Measurements from ENCODE around the gene OR2S2. TPM values are rescaled to one million over a fixed set of nuclear protein-coding genes. Genes with fewer than 3 reads are reported as not detected.

OR2S2 gene
- total RNA-seq: 0.06 TPM in 1 of 2 replicates, not detected in the other

DNA sequence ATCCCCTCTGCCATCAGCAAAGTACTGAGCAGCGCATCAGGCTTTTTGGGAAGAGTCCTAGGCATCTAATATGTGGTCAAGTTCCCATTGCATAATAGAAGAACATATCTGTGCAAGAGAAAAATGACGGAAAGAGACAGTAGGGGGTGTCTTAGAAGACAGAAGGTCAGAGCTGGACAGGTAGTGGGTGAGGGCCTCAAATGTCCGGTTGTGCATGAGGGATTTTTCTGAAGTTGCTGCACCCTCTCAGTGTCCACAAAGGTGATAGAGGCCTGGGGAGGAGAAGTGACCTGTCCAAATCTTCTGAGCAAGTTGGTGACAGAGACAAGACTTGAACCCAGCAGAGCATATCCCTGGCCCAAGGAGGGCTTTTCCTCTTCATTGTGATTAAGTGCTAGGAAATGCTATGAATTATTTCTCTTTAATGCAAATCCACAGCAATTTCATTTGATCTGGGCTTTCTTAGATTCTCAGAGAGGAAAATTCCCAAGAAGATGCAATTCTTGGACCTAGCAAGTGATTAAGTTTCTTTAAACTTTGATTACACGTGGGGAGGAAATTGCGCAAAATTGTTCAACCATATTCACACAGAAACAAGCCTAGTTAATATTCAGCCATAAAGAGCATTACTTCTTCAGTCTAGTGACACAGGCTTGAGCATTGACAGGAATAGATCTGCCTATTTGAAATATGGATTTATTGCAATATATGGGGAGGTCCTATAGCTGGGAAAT, at the start of gene OR2S2:
TSS of gene OR2S2 (minus strand) at position 51 of the 734 bp plus-strand sequence. CDS start 56 bp downstream, outside the sequence.

DNA sequence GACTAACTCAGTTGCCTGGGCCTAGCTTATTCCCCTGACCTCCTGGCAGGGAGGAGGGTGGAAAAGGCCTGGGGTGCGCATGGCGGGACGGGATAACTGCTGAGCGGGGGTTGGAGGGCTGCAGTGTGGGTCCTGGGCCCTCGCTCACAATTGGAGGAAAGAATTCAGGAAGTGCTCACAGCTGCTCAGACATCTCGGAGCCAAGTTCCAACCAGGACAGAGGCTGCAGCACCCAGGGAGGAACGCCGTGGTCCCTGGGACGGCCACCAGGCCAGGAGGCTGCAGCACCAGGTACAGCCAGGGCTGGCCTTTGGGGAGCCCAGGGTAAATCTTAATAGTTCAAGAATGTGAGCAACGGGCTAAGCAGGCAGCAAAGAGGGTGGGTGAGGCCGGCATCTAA, 48.7 kb downstream of the OR2S2 start, which contains the start of gene SPAAR:
TSS of gene SPAAR (plus strand) at position 217 of the 400 bp plus-strand sequence. CDS start 974 bp downstream, outside the sequence.

Other genes with a start within 250 kb of the OR2S2 start
- gene TLN1, start 226.0 kb downstream of the OR2S2 start, total RNA-seq: 184 and 408 TPM in 2 replicates
- gene CREB3, start 225.5 kb downstream of the OR2S2 start, total RNA-seq: 39.2 and 57.3 TPM in 2 replicates
- 50.3 and 121 TPM in 2 replicates for gene GBA2, start 208.9 kb downstream of the OR2S2 start, total RNA-seq
- 8.6 and 12.1 TPM in 2 replicates for gene RGP1, start 208.9 kb downstream of the OR2S2 start, total RNA-seq
- 6.2 and 90.9 TPM in 2 replicates for gene MSMP, start 203.9 kb downstream of the OR2S2 start, total RNA-seq
- 3.2 and 4.1 TPM in 2 replicates for gene NPR2, start 166.6 kb downstream of the OR2S2 start, total RNA-seq
- 0.32 TPM in 1 of 2 replicates, not detected in the other for gene SPAG8, start 145.9 kb downstream of the OR2S2 start, total RNA-seq
- gene HINT2, start 143.1 kb downstream of the OR2S2 start, total RNA-seq: 7.1 and 25.1 TPM in 2 replicates
- not detected in 2 replicates for gene FAM221B, start 129.4 kb downstream of the OR2S2 start, total RNA-seq
- gene TMEM8B, start 128.9 kb downstream of the OR2S2 start, total RNA-seq: 0.16 and 0.57 TPM in 2 replicates
- gene OR13J1, start 87.8 kb downstream of the OR2S2 start, total RNA-seq: not detected in 2 replicates
- 0.32 and 3.5 TPM in 2 replicates for gene HRCT1, start 52.0 kb downstream of the OR2S2 start, total RNA-seq
- gene SPAAR, start 48.7 kb downstream of the OR2S2 start, total RNA-seq: 3.4 and 5.8 TPM in 2 replicates
- gene RECK, start 78.8 kb upstream of the OR2S2 start, total RNA-seq: 5.5 and 40.2 TPM in 2 replicates
- gene GLIPR2, start 178.6 kb upstream of the OR2S2 start, total RNA-seq: 4.9 and 44.4 TPM in 2 replicates
- 0.16 and 1.2 TPM in 2 replicates for gene CCIN, start 211.2 kb upstream of the OR2S2 start, total RNA-seq
- gene CLTA, start 232.8 kb upstream of the OR2S2 start, total RNA-seq: 259 and 282 TPM in 2 replicates

Measured in bladder microvascular endothelial cell (primary cell).